Measurements from ENCODE around the gene CAVIN1. TPM values are rescaled to one million over a fixed set of nuclear protein-coding genes. Genes with fewer than 3 reads are reported as not detected.

The CAVIN1 gene
- total and polyA plus RNA-seq, 8 donors = 11.5 to 42.6 (median 24.2) TPM

GRCh38 chr17:42405963-42406495, 17.0 kb downstream of the CAVIN1 start:
- Histone ChIP-seq H3K9me3 (no peaks in the 10 kb centered on the region), H3K27ac (no peak overlapping the region), H3K27me3 (no peaks in the 10 kb centered on the region), H3K4me1 (peaks cover 0 to 5% (median 2%) of the 10 kb centered on the region in 3 donors), H3K4me3 (no peak overlapping the region), H3K36me3 (no peaks in the 10 kb centered on the region)
- ATAC-seq (peak; percentile 77 to 87 (median 82)), FAIRE-seq (no peak), DNase-seq (peak; percentile 71 to 94 (median 84))
- WGBS, 2 donors = 34% methylated on average over 26 of the region's 26 CpGs
- intact Hi-C loops (cut with DNase I) = loop anchor here (2.0 to 10.0 kb wide), 3 partner anchors 81 to 84 kb away; no protein-coding TSS in a partner anchor
- TF ChIP-seq, protein P1, sequence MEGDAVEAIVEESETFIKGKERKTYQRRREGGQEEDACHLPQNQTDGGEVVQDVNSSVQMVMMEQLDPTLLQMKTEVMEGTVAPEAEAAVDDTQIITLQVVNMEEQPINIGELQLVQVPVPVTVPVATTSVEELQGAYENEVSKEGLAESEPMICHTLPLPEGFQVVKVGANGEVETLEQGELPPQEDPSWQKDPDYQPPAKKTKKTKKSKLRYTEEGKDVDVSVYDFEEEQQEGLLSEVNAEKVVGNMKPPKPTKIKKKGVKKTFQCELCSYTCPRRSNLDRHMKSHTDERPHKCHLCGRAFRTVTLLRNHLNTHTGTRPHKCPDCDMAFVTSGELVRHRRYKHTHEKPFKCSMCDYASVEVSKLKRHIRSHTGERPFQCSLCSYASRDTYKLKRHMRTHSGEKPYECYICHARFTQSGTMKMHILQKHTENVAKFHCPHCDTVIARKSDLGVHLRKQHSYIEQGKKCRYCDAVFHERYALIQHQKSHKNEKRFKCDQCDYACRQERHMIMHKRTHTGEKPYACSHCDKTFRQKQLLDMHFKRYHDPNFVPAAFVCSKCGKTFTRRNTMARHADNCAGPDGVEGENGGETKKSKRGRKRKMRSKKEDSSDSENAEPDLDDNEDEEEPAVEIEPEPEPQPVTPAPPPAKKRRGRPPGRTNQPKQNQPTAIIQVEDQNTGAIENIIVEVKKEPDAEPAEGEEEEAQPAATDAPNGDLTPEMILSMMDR (IDR thresholded peaks at IDR 0.05) = peak; percentile 56 to 78 (median 68)

- Histone ChIP-seq H3K27me3 (no peaks in the 10 kb centered on the region), H3K9me3 (no peaks in the 10 kb centered on the region), H3K36me3 (no peaks in the 10 kb centered on the region), H3K4me1 (peaks cover 0 to 5% (median 2%) of the 10 kb centered on the region in 3 donors), H3K4me3 (no peak overlapping the region), H3K27ac (no peak overlapping the region)
- no peak for ATAC-seq
- WGBS, 2 donors = 75 to 84% methylated on average over 35 of the region's 35 CpGs
- TF ChIP-seq, protein P1 (IDR thresholded peaks at IDR 0.05) = no peak
- no peak for FAIRE-seq
- peak in 2 of 6 donors; percentile 38 to 62 for DNase-seq
- intact Hi-C loops (cut with DNase I) = loop anchor here in 2 of 3 donors (5.0 to 10.0 kb wide), 2 partner anchors 80 to 83 kb away; no protein-coding TSS in a partner anchor
These were observed 18.0 kb downstream of the CAVIN1 start for GRCh38 chr17:42405076-42405475.

DNA sequence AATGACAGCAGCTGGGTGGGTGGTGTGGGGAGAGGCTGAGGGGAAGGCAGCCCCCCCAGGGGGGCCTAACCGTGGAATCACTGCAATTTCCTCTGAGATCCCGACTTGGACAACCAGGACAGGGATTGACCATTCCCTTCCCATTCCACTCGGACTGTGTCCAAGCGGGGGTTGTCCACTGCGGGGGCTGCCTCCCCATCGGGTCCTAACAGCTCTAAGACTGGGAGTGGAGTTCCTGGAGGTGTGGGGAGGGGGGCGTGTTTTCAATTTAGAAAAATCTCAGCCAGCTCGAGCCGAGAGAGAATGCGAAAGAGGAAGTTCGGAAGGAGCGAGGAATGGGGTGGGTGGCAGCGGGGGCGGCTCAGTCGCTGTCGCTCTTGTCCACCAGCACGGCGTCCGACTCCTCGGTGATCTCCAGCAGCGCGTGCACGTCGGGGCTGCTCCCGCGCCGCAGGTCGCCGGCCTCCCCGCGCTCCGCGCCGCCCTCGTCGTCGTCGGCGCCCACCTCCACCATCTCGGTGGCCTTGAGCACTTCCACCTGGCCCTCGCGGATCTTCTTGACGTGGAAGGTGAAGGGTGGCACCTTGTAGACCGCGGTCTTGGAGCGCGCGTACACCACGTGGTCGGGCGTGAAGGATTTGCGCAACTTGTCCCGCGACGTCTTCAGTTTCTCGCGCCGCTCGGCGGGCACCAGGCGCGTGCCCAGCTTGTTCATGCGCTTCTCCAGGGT, 18.6 kb downstream of the CAVIN1 start:
- intact Hi-C loops (cut with DNase I) = loop anchor here in 2 of 3 donors (5.0 to 10.0 kb wide), 2 partner anchors 80 to 82 kb away; no protein-coding TSS in a partner anchor
- 81 to 86% methylated on average over 63 of the region's 63 CpGs for WGBS, 2 donors
- Histone ChIP-seq H3K36me3 (no peaks in the 10 kb centered on the region), H3K9me3 (no peaks in the 10 kb centered on the region), H3K27me3 (no peaks in the 10 kb centered on the region), H3K27ac (no peak overlapping the region), H3K4me3 (no peak overlapping the region), H3K4me1 (peaks cover 0 to 5% (median 2%) of the 10 kb centered on the region in 3 donors)
- DNase-seq (peak in 1 of 6 donors; percentile 40), FAIRE-seq (no peak), ATAC-seq (no peak)
- TF ChIP-seq, protein P1 (IDR thresholded peaks at IDR 0.05) = no peak

DNA sequence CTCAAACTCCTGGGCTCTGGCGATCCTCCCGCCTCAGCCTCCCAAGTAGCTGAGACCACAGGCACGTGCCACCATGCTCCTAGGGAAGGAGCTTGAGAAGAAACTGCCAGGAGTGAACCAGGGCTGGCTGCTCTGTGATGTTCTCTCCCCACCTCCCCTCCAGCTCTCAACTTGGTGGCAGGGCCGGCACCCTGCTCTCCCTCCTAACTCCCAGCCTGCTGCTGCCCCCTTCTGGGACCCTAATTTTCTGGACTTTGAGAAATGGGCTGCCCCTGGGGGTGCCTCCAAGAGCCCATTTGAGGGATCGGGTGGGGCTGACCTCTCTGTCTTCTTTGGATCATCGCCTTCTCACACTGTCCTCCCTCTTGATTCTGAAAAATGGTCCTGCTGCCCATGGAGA, 19.9 kb downstream of the CAVIN1 start:
- DNase-seq (peak in 1 of 6 donors; percentile 60), FAIRE-seq (no peak), ATAC-seq (no peak)
- Histone ChIP-seq H3K27ac (no peak overlapping the region), H3K36me3 (no peaks in the 10 kb centered on the region), H3K9me3 (no peaks in the 10 kb centered on the region), H3K4me3 (no peak overlapping the region), H3K27me3 (no peaks in the 10 kb centered on the region), H3K4me1 (peaks cover 0 to 13% (median 11%) of the 10 kb centered on the region in 3 donors)
- TF ChIP-seq, protein P1 (IDR thresholded peaks at IDR 0.05) = no peak
- intact Hi-C loops (cut with DNase I) = loop anchor here in 1 of 3 donors (10.0 kb wide), 1 partner anchor 78 kb away; no protein-coding TSS in a partner anchor
- 82 to 90% methylated on average over 6 of the region's 6 CpGs for WGBS, 2 donors
